Vagina (tissue), 2 donors: ENCODE measurements around the gene SGK2.

Experiments
- CTCF ChIP-seq, 3 experiments: fragments of 450-650 bp in 2 of 3; fragments of 200-600 bp in 1 of 3; sonication (generic) in 1 of 3; IDR thresholded peaks; one replicate each; pipeline ENCODE4 v1.5.1; 2017 to 2019; ENCODE audit warnings: antibody characterized with exemption in 3 of 3, mild to moderate bottlenecking in 2 of 3, moderate library complexity in 2 of 3
- POLR2A ChIP-seq, 2 donors: fragments of 450-650 bp; IDR thresholded peaks; one replicate each; pipeline ENCODE4 v1.6.1; 2017; ENCODE audit warnings: antibody characterized with exemption in 2 of 2, mild to moderate bottlenecking in 2 of 2, moderate library complexity in 2 of 2
- POLR2AphosphoS5 ChIP-seq, 2 donors: sonication (generic); formaldehyde crosslinking; IDR thresholded peaks; one replicate each; pipeline ENCODE4 v1.9.0; 2017; ENCODE audit warnings: antibody characterized with exemption in 2 of 2, mild to moderate bottlenecking in 2 of 2, low read depth in 1 of 2; ENCODE audit not compliant: insufficient read depth in 1 of 2

GRCh38 chr20:43541214-43541613 lies 17.6 kb upstream of the SGK2 start:
- TF ChIP-seq CTCF (IDR thresholded peaks at IDR 0.05): no peak
- peak in 1 of 2 donors; percentile 15 for TF ChIP-seq POLR2AphosphoS5 (IDR thresholded peaks at IDR 0.05; ENCODE audit: insufficient read depth in 1 of 2, low read depth in 1 of 2)
- no peak for TF ChIP-seq POLR2A (IDR thresholded peaks at IDR 0.05)
